ENCODE measurements around the gene PDE4B.
"Not testable (repeated sequence)": the region's sequence is repeated elsewhere in the genome, so short reads cannot be mapped to it uniquely, and the experiment has no call there.

Gene PDE4B

DNA sequence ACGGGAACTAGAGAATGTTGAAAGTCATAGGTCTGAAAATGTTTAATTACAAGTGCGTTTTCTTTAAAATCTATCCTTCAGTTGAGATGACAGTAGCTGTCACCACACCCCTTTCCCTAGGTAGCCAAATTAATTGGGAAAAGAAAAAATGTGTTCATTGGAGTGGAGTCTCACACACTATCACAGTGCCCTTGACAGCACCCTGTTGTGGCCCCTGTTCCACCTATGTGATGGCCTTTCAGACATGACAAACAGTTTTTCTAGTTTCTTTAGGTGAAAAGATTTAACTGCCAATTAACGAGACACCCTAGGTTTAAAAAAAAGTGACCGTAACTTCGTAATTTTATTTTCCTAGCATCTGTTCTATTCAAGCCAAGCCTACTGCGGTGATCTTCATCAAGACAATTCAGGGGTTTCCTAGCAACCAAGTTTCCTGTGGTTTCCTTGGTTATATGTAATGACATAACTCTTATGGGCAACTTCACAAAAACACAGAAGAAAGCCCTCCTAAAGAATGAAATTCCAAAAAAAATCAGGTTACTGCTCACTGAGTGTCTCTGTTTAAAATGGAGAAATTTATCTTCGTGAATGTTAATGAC lies 298.3 kb downstream of the PDE4B start:
- H3K4me3 ChIP-seq (ENCODE audit: low read depth, low read length): no peak overlapping the region
- in situ Hi-C loops (cut with HindIII; ENCODE audit: low sequenced_read_pairs): no loop called here
- peak; percentile 68 for DNase-seq (ENCODE audit: low read depth, low spot score)
- TF ChIP-seq, protein P1, sequence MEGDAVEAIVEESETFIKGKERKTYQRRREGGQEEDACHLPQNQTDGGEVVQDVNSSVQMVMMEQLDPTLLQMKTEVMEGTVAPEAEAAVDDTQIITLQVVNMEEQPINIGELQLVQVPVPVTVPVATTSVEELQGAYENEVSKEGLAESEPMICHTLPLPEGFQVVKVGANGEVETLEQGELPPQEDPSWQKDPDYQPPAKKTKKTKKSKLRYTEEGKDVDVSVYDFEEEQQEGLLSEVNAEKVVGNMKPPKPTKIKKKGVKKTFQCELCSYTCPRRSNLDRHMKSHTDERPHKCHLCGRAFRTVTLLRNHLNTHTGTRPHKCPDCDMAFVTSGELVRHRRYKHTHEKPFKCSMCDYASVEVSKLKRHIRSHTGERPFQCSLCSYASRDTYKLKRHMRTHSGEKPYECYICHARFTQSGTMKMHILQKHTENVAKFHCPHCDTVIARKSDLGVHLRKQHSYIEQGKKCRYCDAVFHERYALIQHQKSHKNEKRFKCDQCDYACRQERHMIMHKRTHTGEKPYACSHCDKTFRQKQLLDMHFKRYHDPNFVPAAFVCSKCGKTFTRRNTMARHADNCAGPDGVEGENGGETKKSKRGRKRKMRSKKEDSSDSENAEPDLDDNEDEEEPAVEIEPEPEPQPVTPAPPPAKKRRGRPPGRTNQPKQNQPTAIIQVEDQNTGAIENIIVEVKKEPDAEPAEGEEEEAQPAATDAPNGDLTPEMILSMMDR (IDR thresholded peaks at IDR 0.05; ENCODE audit: low read depth, low read length): no peak

DNA sequence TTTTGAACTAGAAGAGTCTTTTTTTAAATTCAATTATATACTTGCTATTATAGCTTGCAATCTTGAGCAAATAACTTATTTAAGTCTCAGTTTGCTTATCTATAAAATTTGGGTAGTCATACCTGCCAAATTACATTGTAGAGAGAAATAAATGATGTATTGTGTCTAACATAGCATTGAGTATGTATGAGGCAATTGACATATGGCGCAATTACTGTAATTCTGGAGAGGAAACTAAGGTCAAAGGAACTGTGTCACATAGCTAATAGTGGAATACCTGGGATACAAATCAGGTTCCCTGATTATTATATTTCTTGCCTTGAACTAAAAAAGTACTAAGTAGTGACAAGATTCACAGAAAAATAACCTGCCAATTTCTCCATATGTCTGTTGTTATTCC lies 302.5 kb downstream of the PDE4B start:
- DNase-seq (ENCODE audit: low read depth, low spot score): no peak
- in situ Hi-C loops (cut with HindIII; ENCODE audit: low sequenced_read_pairs): no loop called here
- no peak overlapping the region for H3K4me3 ChIP-seq (ENCODE audit: low read depth, low read length)
- TF ChIP-seq, protein P1 (IDR thresholded peaks at IDR 0.05; ENCODE audit: low read depth, low read length): no peak

DNA sequence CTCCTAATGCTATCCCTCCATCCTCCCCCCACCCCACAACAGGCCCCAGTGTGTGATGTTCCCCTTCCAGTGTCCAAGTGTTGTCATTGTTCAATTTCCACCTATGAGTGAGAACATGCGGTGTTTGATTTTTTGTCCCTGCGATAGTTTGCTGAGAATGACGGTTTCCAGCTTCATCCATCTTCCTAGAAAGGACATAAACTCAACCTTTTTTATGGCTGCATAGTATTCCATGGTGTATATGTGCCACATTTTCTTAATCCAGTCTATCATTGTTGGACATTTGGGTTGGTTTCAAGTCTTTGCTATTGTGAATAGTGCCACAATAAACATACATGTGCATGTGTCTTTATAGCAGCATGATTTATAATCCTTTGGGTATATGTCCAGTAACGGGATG lies 308.3 kb downstream of the PDE4B start:
- DNase-seq (ENCODE audit: low read depth, low spot score); in situ Hi-C loops (cut with HindIII; ENCODE audit: low sequenced_read_pairs); H3K4me3 ChIP-seq (ENCODE audit: low read depth, low read length): not testable (repeated sequence)

DNA sequence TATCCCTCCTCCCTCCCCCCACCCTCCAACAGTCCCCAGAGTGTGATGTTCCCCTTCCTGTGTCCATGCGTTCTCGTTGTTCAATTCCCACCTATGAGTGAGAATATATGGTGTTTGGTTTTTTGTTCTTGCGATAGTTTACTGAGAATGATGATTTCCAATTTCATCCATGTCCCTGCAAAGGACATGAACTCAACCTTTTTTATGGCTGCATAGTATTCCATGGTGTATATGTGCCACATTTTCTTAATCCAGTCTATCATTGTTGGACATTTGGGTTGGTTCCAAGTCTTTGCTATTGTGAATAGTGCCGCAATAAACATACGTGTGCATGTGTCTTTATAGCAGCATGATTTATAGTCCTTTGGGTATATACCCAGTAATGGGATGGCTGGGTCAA lies 311.4 kb downstream of the PDE4B start:
- H3K4me3 ChIP-seq (ENCODE audit: low read depth, low read length); DNase-seq (ENCODE audit: low read depth, low spot score); in situ Hi-C loops (cut with HindIII; ENCODE audit: low sequenced_read_pairs): not testable (repeated sequence)

DNA sequence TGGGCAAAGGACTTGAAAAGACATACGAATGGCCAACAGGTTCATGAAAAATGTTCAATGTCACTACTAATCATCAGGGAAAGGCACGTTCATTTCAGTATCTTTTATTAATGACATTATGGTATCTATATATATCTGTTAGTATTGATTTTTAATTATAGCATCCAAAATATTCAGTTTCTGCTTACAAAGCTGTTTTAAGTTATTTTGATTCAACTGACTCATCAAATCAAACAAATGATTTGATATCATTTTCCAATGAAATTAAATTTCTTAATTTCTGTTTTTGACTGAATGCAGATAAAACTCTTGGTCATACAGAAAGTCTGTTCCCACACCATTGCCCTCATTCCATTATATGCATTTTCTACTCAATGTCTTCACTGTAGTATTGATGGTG lies 315.9 kb downstream of the PDE4B start:
- no peak overlapping the region for H3K4me3 ChIP-seq (ENCODE audit: low read depth, low read length)
- in situ Hi-C loops (cut with HindIII; ENCODE audit: low sequenced_read_pairs): no loop called here
- DNase-seq (ENCODE audit: low read depth, low spot score): no peak
- TF ChIP-seq, protein P1 (IDR thresholded peaks at IDR 0.05; ENCODE audit: low read depth, low read length): no peak

DNA sequence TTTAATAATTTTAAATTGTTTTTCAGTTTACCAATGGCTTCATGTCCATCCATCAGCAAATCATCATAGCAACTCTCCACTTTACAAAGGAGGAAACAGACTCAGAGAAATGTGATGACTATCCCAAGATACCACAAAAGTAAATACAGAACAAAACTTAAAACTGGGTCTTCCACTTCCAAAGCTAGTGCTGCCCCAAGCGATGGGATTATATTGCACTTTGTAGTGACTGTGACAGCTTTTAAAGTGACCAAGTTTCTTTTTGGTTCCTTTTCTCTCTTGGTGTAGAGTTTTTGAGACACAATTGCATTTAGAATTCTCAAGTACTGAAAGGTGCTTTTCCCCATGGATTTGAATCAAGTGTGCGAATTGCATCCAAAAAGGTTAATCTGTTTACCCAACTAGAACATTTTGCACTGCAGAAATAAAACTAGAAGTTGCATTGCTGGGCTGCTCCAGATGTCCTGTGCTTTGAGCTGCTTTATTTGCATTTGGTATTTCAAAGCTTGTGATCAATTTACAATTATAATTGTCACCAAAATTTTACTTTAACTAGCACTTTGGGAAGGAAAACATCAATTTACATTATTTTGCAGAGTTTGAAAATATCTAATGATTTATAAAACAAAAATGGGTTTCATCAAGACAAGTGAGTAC lies 320.2 kb downstream of the PDE4B start:
- no peak overlapping the region for H3K4me3 ChIP-seq (ENCODE audit: low read depth, low read length)
- TF ChIP-seq, protein P1 (IDR thresholded peaks at IDR 0.05; ENCODE audit: low read depth, low read length): no peak
- in situ Hi-C loops (cut with HindIII; ENCODE audit: low sequenced_read_pairs): no loop called here
- DNase-seq (ENCODE audit: low read depth, low spot score): no peak

DNA sequence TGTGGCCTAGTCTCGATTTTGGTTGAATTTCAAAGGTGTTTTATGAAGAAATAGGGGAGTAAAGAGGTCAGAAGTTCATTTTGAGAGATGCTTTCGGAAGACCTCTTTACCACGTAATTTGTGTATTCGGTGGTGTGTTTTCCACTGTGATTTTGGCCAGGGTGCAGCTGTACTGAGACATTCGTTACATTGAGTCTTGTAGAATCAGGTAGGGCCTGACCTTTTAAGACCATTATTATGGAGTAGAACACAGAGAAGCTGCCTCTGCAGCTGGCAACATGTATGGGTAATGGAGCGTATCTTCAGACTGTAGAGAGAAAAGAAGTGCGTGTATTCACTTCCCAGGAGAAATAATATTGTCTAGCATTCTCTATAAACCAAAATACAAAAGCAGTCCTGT lies 326.5 kb downstream of the PDE4B start:
- in situ Hi-C loops (cut with HindIII; ENCODE audit: low sequenced_read_pairs): no loop called here
- no peak overlapping the region for H3K4me3 ChIP-seq (ENCODE audit: low read depth, low read length)
- TF ChIP-seq, protein P1 (IDR thresholded peaks at IDR 0.05; ENCODE audit: low read depth, low read length): no peak
- DNase-seq (ENCODE audit: low read depth, low spot score): no peak

Measured in astrocyte of the spinal cord (primary cell).